ENCODE data around the gene SLC1A5. TPM values are rescaled to one million over a fixed set of nuclear protein-coding genes. Genes with fewer than 3 reads are reported as not detected.

Gene SLC1A5
- polyA plus RNA-seq, 1 of the 3 experiments (the other 2 are of a cell fraction): 80.4 TPM

GRCh38 chr19:46744005-46744691, 44.2 kb downstream of the SLC1A5 start:
- Histone ChIP-seq H3K4me2 (peak overlapping the region; percentile 98), H3K36me3 (replicated peaks in 1 of 2; ENCODE audit: control insufficient read depth in 1 of 2, insufficient read depth in 2 of 2, low read length in 1 of 2) (peaks cover 0 to 10% of the 10 kb centered on the region in 2 experiments), H2AFZ (ENCODE audit: low read depth) (no peak overlapping the region), H3F3A (replicated peaks; ENCODE audit: insufficient read depth) (peaks cover 6% of the 10 kb centered on the region), H3K79me2 (ENCODE audit: insufficient read depth) (peaks cover 87% of the 10 kb centered on the region), H3K9ac (no peak overlapping the region), H4K20me1 (ENCODE audit: insufficient read depth) (peaks cover 65% of the 10 kb centered on the region), H3K9me2 (no peaks in the 10 kb centered on the region), H3K27me3 (ENCODE audit: insufficient read depth) (no peaks in the 10 kb centered on the region), H3K9me3 (no peaks in the 10 kb centered on the region), H3K4me1 (ENCODE audit: control insufficient read depth in 1 of 2, insufficient read depth in 2 of 2, low read depth in 1 of 2, low read length in 1 of 2) (peaks cover 0 to 20% of the 10 kb centered on the region in 2 experiments; a peak in 1 of 4 replicates), H3K4me3 (ENCODE audit: low read depth in 2 of 2, low read length in 1 of 2) (peak overlapping the region in 1 of 2 experiments; percentile 93; a peak in 2 of 4 replicates), H3K27ac (ENCODE audit: low read depth in 2 of 2, low read length in 1 of 2) (no peak overlapping the region)
- ChIA-PET CTCF (interaction anchor here (0.7 to 5.8 kb wide), 7 partner anchors 10 to 211 kb away, joined by 3 to 48 read pairs (median 4); no protein-coding TSS in a partner anchor), POLR2A (interaction anchor here (1.2 kb wide), 1 partner anchor 16 kb away, joined by 3 read pairs; no protein-coding TSS in a partner anchor)
- no peak for DNase-seq
- TF ChIP-seq USF1 (IDR thresholded peaks at IDR 0.05; ENCODE audit: borderline replicate concordance, low read depth) (no peak), MEF2A (IDR thresholded peaks at IDR 0.05; ENCODE audit: borderline replicate concordance, low read depth) (no peak), FOSL2 (IDR thresholded peaks at IDR 0.05; ENCODE audit: borderline replicate concordance, low read depth) (no peak), SIN3A (IDR thresholded peaks at IDR 0.05; ENCODE audit: borderline replicate concordance, low read depth, low read length) (no peak), SMC3 (IDR thresholded peaks at IDR 0.05; ENCODE audit: low read depth, low read length) (no peak), TEAD4 (IDR thresholded peaks at IDR 0.05; ENCODE audit: borderline replicate concordance, insufficient read depth) (no peak), EZH2phosphoT487 (IDR thresholded peaks at IDR 0.05; ENCODE audit: borderline replicate concordance, low read depth) (no peak), ELF1 (IDR thresholded peaks at IDR 0.05) (no peak), TAF1 (IDR thresholded peaks at IDR 0.05; ENCODE audit: borderline replicate concordance, low read depth, low read length) (no peak), FOXM1 (IDR thresholded peaks at IDR 0.05; ENCODE audit: low read depth) (no peak), GATA2 (CRISPR knock-in tag; IDR thresholded peaks at IDR 0.05) (no peak), RFX5 (IDR thresholded peaks at IDR 0.05; ENCODE audit: low read length) (no peak), RAD21 (IDR thresholded peaks at IDR 0.05; ENCODE audit: low read length) (no peak)
- 93% methylated on average over 12 of the region's 12 CpGs for WGBS (ENCODE audit: low lambda C conversion rate)

GRCh38 chr19:46742926-46743480, 45.4 kb downstream of the SLC1A5 start:
- Histone ChIP-seq H3K9ac (no peak overlapping the region), H3K4me1 (ENCODE audit: control insufficient read depth in 1 of 2, insufficient read depth in 2 of 2, low read depth in 1 of 2, low read length in 1 of 2) (peaks cover 0 to 20% of the 10 kb centered on the region in 2 experiments; a peak in 1 of 4 replicates), H3K27ac (ENCODE audit: low read depth in 2 of 2, low read length in 1 of 2) (no peak overlapping the region), H3K4me3 (ENCODE audit: low read depth in 2 of 2, low read length in 1 of 2) (no peak overlapping the region), H3K36me3 (replicated peaks in 1 of 2; ENCODE audit: control insufficient read depth in 1 of 2, insufficient read depth in 2 of 2, low read length in 1 of 2) (peaks cover 0 to 19% of the 10 kb centered on the region in 2 experiments), H3K27me3 (ENCODE audit: insufficient read depth) (no peaks in the 10 kb centered on the region), H3K9me2 (no peaks in the 10 kb centered on the region), H2AFZ (ENCODE audit: low read depth) (no peak overlapping the region), H3K9me3 (no peaks in the 10 kb centered on the region), H3F3A (replicated peaks; ENCODE audit: insufficient read depth) (peaks cover 6% of the 10 kb centered on the region), H3K79me2 (ENCODE audit: insufficient read depth) (peaks cover 96% of the 10 kb centered on the region), H3K4me2 (0 out of 2 replicates have a peak overlapping the region, but pooled peaks have one; percentile 37), H4K20me1 (ENCODE audit: insufficient read depth) (peaks cover 76% of the 10 kb centered on the region)
- ChIA-PET CTCF (interaction anchor here (0.9 to 5.8 kb wide), 6 partner anchors 14 to 98 kb away, joined by 3 to 48 read pairs (median 3); no protein-coding TSS in a partner anchor), POLR2A (interaction anchor here (0.6 kb wide), 1 partner anchor 94 kb away, joined by 3 read pairs; no protein-coding TSS in a partner anchor)
- no peak for DNase-seq
- 93% methylated on average over 4 of the region's 4 CpGs for WGBS (ENCODE audit: low lambda C conversion rate)
- TF ChIP-seq POLR2AphosphoS5 (IDR thresholded peaks at IDR 0.05; ENCODE audit: low read depth, low read length) (no peak), SMC3 (IDR thresholded peaks at IDR 0.05; ENCODE audit: low read depth, low read length) (no peak), MXI1 (IDR thresholded peaks at IDR 0.05; ENCODE audit: low read depth, low read length) (no peak), NRF1 (IDR thresholded peaks at IDR 0.05; ENCODE audit: low read depth, low read length) (no peak), FOXM1 (IDR thresholded peaks at IDR 0.05; ENCODE audit: low read depth) (no peak), REST (IDR thresholded peaks at IDR 0.05; ENCODE audit: low read depth, low read length) (no peak), PBX3 (IDR thresholded peaks at IDR 0.05) (no peak), USF2 (IDR thresholded peaks at IDR 0.05; ENCODE audit: borderline replicate concordance, low read depth, low read length) (no peak)

Data from SK-N-SH (cell line).